Urinary bladder (tissue), 4 donors: ENCODE measurements around the gene PROKR2. TPM values are rescaled to one million over a fixed set of nuclear protein-coding genes. Genes with fewer than 3 reads are reported as not detected.

Source experiments
- DNase-seq: peaks from one replicate; pipeline ENCODE4 v3.0.0-alpha.2; 2015; ENCODE audit errors: extremely low spot score
- H3K27ac ChIP-seq: one replicate; pipeline ENCODE4 v1.5.1; 2013; ENCODE audit warnings: low read depth, mild to moderate bottlenecking, moderate library complexity
- H3K36me3 ChIP-seq: one replicate; pipeline ENCODE4 v1.6.1; 2013; ENCODE audit warnings: mild to moderate bottlenecking, moderate library complexity; ENCODE audit not compliant: insufficient read depth
- H3K4me1 ChIP-seq: one replicate; pipeline ENCODE4 v1.6.1; 2013; ENCODE audit warnings: mild to moderate bottlenecking, moderate library complexity; ENCODE audit not compliant: insufficient read depth
- H3K4me3 ChIP-seq: one replicate; pipeline ENCODE4 v1.5.1; 2013; ENCODE audit warnings: low read depth, low read length
- WGBS: extraction: QIAGEN DNeasy Blood & Tissue Kit; methylation state at CpG from one replicate; pipeline ENCODE4 v1.1.7; 2013; 5-methylcytosine and 5-hydroxymethylcytosine counted together
- polyA plus RNA-seq: library from polyadenylated mRNA; stranded (reverse); fragments of 200-250 nt; gene quantifications from one replicate; pipeline ENCODE4 v1.2.3, GENCODE V29; 2013
- total RNA-seq: library from RNA; depleted of rRNA; stranded (reverse); fragments of >200 nt; gene quantifications from one replicate; pipeline ENCODE4 v1.2.3, GENCODE V29; 2014
- donor health status: healthy with polysubstance abuse.
- donor health status: healthy.

PROKR2 gene
- total and polyA plus RNA-seq, 2 donors = not detected

DNA sequence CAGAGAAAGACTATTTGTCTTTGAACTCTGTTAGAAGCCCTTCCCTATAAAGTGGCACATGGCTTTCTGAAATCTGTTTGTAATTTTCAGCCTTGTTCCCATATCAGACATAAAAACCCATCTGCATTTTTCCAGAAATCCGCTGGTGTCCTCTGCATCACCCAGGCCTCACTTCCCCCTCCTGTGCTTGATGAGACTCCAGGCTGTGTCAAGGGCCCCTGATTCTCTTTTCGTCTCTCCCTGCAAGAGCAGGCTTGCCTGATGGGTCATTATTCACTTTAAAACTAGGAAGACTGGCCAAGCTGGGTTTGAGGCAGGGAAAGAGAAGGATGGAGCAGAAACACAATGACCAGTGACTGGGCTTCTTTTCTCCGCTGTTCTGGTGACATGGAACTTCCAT lies 10.6 kb upstream of the PROKR2 start:
- Histone ChIP-seq H3K4me3 (no peak overlapping the region), H3K27ac (no peak overlapping the region), H3K36me3 (no peaks in the 10 kb centered on the region), H3K4me1 (no peaks in the 10 kb centered on the region)
- WGBS = 45% methylated on average over 3 of the region's 3 CpGs
- DNase-seq = no peak

GRCh38 chr20:5315807-5316187 lies 957 bp downstream of the PROKR2 start:
- DNase-seq = no peak
- Histone ChIP-seq H3K36me3 (no peaks in the 10 kb centered on the region), H3K27ac (no peak overlapping the region), H3K4me3 (no peak overlapping the region), H3K4me1 (no peaks in the 10 kb centered on the region)
- WGBS = under 1% methylated on average over 28 of the region's 28 CpGs

GRCh38 chr20:5313916-5314315 lies 2.8 kb downstream of the PROKR2 start:
- Histone ChIP-seq H3K4me3 (no peak overlapping the region), H3K36me3 (no peaks in the 10 kb centered on the region), H3K4me1 (no peaks in the 10 kb centered on the region), H3K27ac (no peak overlapping the region)
- 94% methylated on average over 17 of the region's 17 CpGs for WGBS
- no peak for DNase-seq

- WGBS = 74% methylated on average over 5 of the region's 5 CpGs
- no peak overlapping the region for H3K4me3 ChIP-seq
- no peaks in the 10 kb centered on the region for H3K36me3 ChIP-seq
- DNase-seq = no peak
- H3K27ac ChIP-seq = no peak overlapping the region
- no peaks in the 10 kb centered on the region for H3K4me1 ChIP-seq
Observed at GRCh38 chr20:5312518-5312917, 4.2 kb downstream of the PROKR2 start.

- Histone ChIP-seq H3K4me1 (no peaks in the 10 kb centered on the region), H3K36me3 (no peaks in the 10 kb centered on the region), H3K27ac (no peak overlapping the region), H3K4me3 (no peak overlapping the region)
- WGBS = 96% methylated on average over 1 of the region's 1 CpG
- DNase-seq = no peak
Observed at GRCh38 chr20:5309971-5310370, 6.8 kb downstream of the PROKR2 start.

DNA sequence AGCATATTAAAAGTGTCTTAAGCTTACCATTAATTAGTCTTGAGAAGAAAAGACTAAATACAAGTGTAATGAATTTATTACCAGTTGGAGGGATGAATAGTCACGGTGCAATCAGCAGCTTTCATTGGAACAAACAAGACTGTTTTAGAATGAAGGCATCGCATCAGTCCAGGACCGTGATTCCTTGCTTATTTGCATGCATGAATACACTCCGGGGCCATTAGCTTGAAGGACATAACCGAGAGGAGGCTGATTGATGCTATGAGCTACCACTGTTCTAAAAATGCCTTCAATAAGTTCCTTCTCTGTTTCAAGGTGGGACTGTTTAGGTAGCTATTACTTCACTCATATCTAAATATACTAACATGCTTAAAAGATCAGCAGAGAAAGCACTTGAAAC lies 17.9 kb downstream of the PROKR2 start:
- Histone ChIP-seq H3K27ac (no peak overlapping the region), H3K4me1 (no peaks in the 10 kb centered on the region), H3K36me3 (no peaks in the 10 kb centered on the region), H3K4me3 (no peak overlapping the region)
- WGBS = 83% methylated on average over 5 of the region's 5 CpGs
- no peak for DNase-seq

DNA sequence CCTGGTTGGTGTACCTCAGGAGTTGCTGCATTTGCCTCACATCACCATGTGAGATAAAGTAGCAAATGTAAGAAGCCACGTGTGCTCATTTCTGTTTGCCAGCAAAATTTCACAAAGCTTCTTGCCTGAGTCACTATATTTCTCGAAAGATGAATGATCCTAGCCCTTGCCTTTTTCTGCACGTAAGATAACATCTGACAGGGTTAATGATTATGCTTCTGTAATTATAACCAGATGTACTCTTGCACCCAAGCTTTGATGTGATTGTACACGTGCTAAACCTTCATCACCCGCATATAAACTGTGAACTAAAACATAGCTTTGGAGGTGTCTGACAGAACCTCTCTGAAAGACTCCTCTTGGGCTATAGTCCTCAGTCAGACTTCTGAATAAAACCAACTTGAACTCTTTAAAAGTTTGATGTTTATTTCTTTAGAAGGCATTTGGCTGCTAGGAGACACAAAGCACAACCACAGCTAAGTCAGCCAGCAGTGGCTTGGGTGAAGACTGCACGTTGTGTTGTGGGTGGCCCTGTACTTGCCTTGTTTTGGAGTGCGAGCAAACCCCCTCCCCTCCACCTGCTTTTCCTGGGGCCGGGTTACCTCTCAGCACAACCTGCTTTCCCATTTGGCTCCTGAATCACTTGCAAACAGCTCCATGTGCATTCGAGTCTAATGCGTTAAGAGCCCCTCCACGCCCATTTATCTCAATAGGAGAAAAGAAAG lies 19.3 kb downstream of the PROKR2 start:
- H3K27ac ChIP-seq = no peak overlapping the region
- no peaks in the 10 kb centered on the region for H3K4me1 ChIP-seq
- WGBS = 24% methylated on average over 11 of the region's 11 CpGs
- no peak for DNase-seq
- no peaks in the 10 kb centered on the region for H3K36me3 ChIP-seq
- H3K4me3 ChIP-seq = no peak overlapping the region

DNA sequence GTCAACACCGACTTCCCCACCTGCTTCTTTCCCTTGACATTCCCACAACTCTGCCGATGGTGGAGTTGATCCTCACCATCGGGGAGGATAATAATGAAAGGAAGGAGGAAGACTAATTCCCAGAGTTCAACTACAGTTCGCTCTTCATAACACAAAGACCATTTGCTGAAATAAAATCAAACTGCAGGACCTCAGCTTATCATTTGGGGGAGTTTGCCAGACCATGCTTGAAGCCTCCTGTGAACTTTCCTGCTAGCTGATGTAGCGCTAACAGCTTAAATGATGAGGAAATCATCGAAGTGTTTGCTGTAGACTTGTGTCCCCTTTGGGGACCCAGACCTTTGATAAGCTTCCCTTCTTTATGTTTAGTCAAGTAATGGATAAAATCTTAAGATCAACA lies 26.2 kb downstream of the PROKR2 start:
- H3K4me3 ChIP-seq = no peak overlapping the region
- H3K36me3 ChIP-seq = no peaks in the 10 kb centered on the region
- WGBS = 77% methylated on average over 6 of the region's 6 CpGs
- DNase-seq = no peak
- H3K27ac ChIP-seq = no peak overlapping the region
- H3K4me1 ChIP-seq = no peaks in the 10 kb centered on the region

GRCh38 chr20:5282561-5282960 lies 34.2 kb downstream of the PROKR2 start:
- WGBS = 59% methylated on average over 4 of the region's 4 CpGs
- no peak for DNase-seq
- Histone ChIP-seq H3K4me1 (no peaks in the 10 kb centered on the region), H3K27ac (no peak overlapping the region), H3K36me3 (no peaks in the 10 kb centered on the region), H3K4me3 (no peak overlapping the region)

DNA sequence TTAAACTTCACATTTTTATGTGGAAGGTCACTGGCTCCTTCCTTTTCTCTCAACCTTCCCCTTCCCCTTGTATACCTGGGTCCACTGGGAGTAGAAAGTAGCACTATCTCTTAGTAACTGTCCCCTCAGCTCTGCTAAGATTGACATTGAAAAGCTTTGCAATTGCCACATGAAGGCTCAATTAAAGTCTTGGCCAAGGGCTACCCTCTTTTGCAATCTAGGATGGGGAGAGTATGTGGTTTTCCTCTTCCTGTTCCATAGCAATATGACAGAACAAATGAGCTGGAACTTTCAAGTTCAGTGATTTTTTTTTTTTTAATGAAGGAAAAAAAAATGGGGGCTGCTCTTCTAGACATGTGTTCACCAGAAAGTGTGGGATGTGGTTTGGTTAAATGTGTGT lies 37.1 kb downstream of the PROKR2 start:
- Histone ChIP-seq H3K27ac (no peak overlapping the region), H3K4me3 (no peak overlapping the region), H3K36me3 (no peaks in the 10 kb centered on the region), H3K4me1 (no peaks in the 10 kb centered on the region)
- DNase-seq = no peak

DNA sequence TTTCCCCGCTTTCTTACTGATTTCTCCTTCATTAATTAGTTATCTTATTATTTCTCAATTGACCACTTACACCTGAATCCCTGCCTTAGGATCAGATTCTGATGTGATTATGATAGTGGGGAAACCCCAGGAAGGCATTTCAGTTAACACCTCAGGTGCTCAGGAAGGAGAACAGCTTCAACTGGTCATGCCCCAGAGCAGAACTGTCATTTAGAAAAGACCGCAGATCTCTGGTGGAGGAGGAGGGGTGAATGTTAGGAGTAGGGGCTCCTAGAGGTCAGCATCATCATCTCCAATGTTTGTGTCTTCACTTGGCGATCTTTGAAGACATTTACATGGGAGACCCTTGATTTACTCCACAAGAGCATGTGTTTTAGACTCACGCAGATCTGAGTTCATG lies 44.5 kb downstream of the PROKR2 start:
- no peak overlapping the region for H3K4me3 ChIP-seq
- no peak overlapping the region for H3K27ac ChIP-seq
- WGBS = 77% methylated on average over 4 of the region's 4 CpGs
- no peaks in the 10 kb centered on the region for H3K36me3 ChIP-seq
- no peaks in the 10 kb centered on the region for H3K4me1 ChIP-seq
- no peak for DNase-seq

DNA sequence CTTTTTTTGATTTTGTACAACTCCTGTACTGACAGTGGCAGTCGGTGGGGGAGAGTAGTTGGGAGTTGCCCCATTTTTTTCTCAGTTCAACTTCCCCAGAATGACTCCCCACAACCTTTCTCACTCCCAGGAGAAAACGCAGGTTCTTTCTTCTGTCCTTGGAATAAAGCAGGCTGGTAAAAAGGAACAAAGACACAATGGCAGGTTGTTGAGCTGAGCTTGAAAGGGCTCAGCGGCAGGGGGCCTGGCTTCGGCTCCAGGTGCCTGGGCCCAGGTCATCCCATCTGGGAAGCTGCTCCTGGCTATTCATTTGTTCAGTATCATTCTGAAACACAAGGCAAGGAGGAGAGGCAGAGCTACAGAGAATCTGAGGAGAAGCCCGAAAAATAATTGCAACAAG lies 46.2 kb downstream of the PROKR2 start:
- H3K36me3 ChIP-seq = no peaks in the 10 kb centered on the region
- no peak for DNase-seq
- H3K4me1 ChIP-seq = no peaks in the 10 kb centered on the region
- no peak overlapping the region for H3K4me3 ChIP-seq
- no peak overlapping the region for H3K27ac ChIP-seq
- WGBS = 55% methylated on average over 5 of the region's 5 CpGs

GRCh38 chr20:5268449-5268848 lies 48.3 kb downstream of the PROKR2 start:
- Histone ChIP-seq H3K36me3 (no peaks in the 10 kb centered on the region), H3K27ac (no peak overlapping the region), H3K4me1 (no peaks in the 10 kb centered on the region), H3K4me3 (no peak overlapping the region)
- no peak for DNase-seq
- WGBS = 61% methylated on average over 3 of the region's 3 CpGs

DNA sequence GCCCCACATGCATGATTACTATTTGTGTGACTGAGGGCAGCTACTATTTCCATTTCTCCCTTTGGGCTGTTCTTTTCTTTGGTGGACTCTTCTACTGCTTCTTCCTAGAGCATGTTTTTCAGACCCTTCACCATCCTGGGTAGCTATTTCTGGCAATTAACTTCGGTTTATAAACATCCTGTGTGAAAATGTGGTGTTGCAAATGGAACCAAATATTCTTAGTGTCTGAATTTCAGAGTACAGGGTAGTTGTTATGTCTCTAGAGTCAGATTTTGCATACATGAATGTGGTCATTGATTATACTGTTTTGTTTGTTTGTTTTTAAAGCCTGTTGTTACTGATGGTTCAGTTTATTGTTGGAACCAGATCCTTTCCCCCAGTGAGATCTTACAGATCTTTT lies 49.7 kb downstream of the PROKR2 start:
- no peak overlapping the region for H3K27ac ChIP-seq

More for the DNA sequence above, 49.7 kb downstream of the PROKR2 start:
- H3K36me3 ChIP-seq = no peaks in the 10 kb centered on the region
- H3K4me1 ChIP-seq = no peaks in the 10 kb centered on the region
- WGBS = 46% methylated on average over 1 of the region's 1 CpG
- DNase-seq = no peak
- H3K4me3 ChIP-seq = no peak overlapping the region
